OCI-LY7 (cell line): Measurements from ENCODE around the gene SMC6. TPM values are rescaled to one million over a fixed set of nuclear protein-coding genes. Genes with fewer than 3 reads are reported as not detected.

ENCODE experiments used
- BruUV-seq: library from RNA; stranded (reverse); fragments of 400-500 nt; replicated peaks from 2 replicates; lab custom pipeline; 2021; lab: Mats Ljungman, UMichigan
- CTCF ChIA-PET: fragments of 300-600 bp; sonication (Branson Sonifier 250); formaldehyde crosslinking; loops from one replicate; lab custom pipeline; 2022; ENCODE audit warnings: antibody characterized with exemption; ENCODE audit not compliant: unreplicated experiment; lab: Charles Lee
- POLR2A ChIA-PET: fragments of 300-600 bp; sonication (Branson Sonifier 250); formaldehyde crosslinking; loops from one replicate; lab custom pipeline; 2022; ENCODE audit warnings: antibody characterized with exemption; lab: Charles Lee
- DNase-seq: peaks from one replicate; pipeline ENCODE4 v3.0.0-alpha.2; 2015; ENCODE audit warnings: low spot score
- H2AFZ ChIP-seq: fragments of 200-600 bp; sonication (generic), shearing (Covaris generic); 2 replicates; pipeline ENCODE4 v1.6.1; 2014; ENCODE audit warnings: mild to moderate bottlenecking, antibody characterized with exemption, low read length, moderate library complexity
- H3K27ac ChIP-seq: fragments of 200-600 bp; sonication (generic); 2 replicates; pipeline ENCODE4 v1.5.1; 2014; ENCODE audit warnings: mixed run types, low read depth, mild to moderate bottlenecking, moderate library complexity, low read length, inconsistent platforms; ENCODE audit not compliant: poor library complexity, severe bottlenecking
- H3K36me3 ChIP-seq: fragments of 200-600 bp; sonication (generic); 2 replicates; pipeline ENCODE4 v1.6.1; 2014; ENCODE audit warnings: mild to moderate bottlenecking, antibody characterized with exemption, low read length, moderate library complexity, mixed read lengths; ENCODE audit not compliant: insufficient read depth
- H3K4me1 ChIP-seq: fragments of 200-600 bp; sonication (generic); 2 replicates; pipeline ENCODE4 v1.5.1; 2014; ENCODE audit warnings: mild to moderate bottlenecking, low read length; ENCODE audit not compliant: insufficient read depth, poor library complexity, severe bottlenecking
- H3K4me2 ChIP-seq: fragments of 200-600 bp; sonication (generic); 2 replicates; pipeline ENCODE4 v1.6.1; 2014; ENCODE audit warnings: mild to moderate bottlenecking, low read length
- H3K4me3 ChIP-seq: fragments of 200-600 bp; sonication (generic); 2 replicates; pipeline ENCODE4 v1.5.1; 2014; ENCODE audit warnings: mild to moderate bottlenecking, low read depth, low read length; ENCODE audit not compliant: poor library complexity, severe bottlenecking
- H3K79me2 ChIP-seq: fragments of 200-600 bp; sonication (generic); 2 replicates; pipeline ENCODE4 v1.6.1; 2016; ENCODE audit warnings: low read depth, mild to moderate bottlenecking, low read length, moderate library complexity, mixed read lengths; ENCODE audit not compliant: insufficient read depth
- H3K9me2 ChIP-seq: fragments of 200-600 bp; sonication (generic); 2 replicates; pipeline ENCODE4 v1.6.1; 2016; ENCODE audit warnings: mild to moderate bottlenecking, low read length, mixed read lengths; ENCODE audit not compliant: insufficient read depth
- H3K9me3 ChIP-seq: fragments of 200-600 bp; sonication (generic); 2 replicates; pipeline ENCODE4 v1.6.1; 2014; ENCODE audit warnings: mild to moderate bottlenecking, mixed run types, low read length, mixed read lengths
- H4K20me1 ChIP-seq: fragments of 200-600 bp; sonication (generic); 2 replicates; pipeline ENCODE4 v1.6.1; 2014; ENCODE audit warnings: mild to moderate bottlenecking, antibody characterized with exemption, low read length, moderate library complexity, mixed read lengths; ENCODE audit not compliant: insufficient read depth
- CTCF ChIP-seq: fragments of 200-600 bp; sonication (generic); conservative IDR thresholded peaks from 2 replicates; pipeline ENCODE4 v1.5.1; 2014; ENCODE audit warnings: mild to moderate bottlenecking, antibody characterized with exemption, low read length, moderate library complexity, mixed read lengths
- EZH2phosphoT487 ChIP-seq: fragments of 200-600 bp; sonication (generic); IDR thresholded peaks from 2 replicates; pipeline ENCODE4 v1.6.1; 2018; ENCODE audit warnings: low read depth, borderline replicate concordance, mild to moderate bottlenecking, mixed run types, antibody characterized with exemption, low read length, moderate library complexity, mixed read lengths
- intact Hi-C: fragments of 100-400 bp; cut with micrococcal nuclease; formaldehyde crosslinking; loops from one replicate; pipeline ENCODE4 v1.10.0; 2022; ENCODE audit not compliant: unreplicated experiment
- total RNA-seq, 2 experiments: library from RNA; depleted of rRNA in 1 of 2; stranded (reverse); fragments of >200 nt in 1 of 2; shearing (Covaris generic) in 1 of 2; gene quantifications; 2 replicates each; pipeline ENCODE4 v1.2.3, GENCODE V29; 2014 to 2022

The SMC6 gene
- total RNA-seq, 2 experiments from 2014 or later: 37.0 to 62.4 TPM

- H3K9me2 ChIP-seq: no peaks in the 10 kb centered on the region
- no peak overlapping the region for H3K4me3 ChIP-seq
- H3K27ac ChIP-seq: no peak overlapping the region
- H3K36me3 ChIP-seq: no peaks in the 10 kb centered on the region
- H3K9me3 ChIP-seq: no peaks in the 10 kb centered on the region
- H3K4me1 ChIP-seq: no peaks in the 10 kb centered on the region
- ChIA-PET POLR2A (interaction anchor here (0.6 kb wide), 1 partner anchor 139 kb away, joined by 3 read pairs; no protein-coding TSS in a partner anchor), CTCF (no interaction called here)
- DNase-seq: no peak
- H2AFZ ChIP-seq: no peak overlapping the region
- intact Hi-C loops: no loop called here
- H3K79me2 ChIP-seq: no peaks in the 10 kb centered on the region
- H3K4me2 ChIP-seq: no peak overlapping the region
- no TSS peak for BruUV-seq
- H4K20me1 ChIP-seq: no peaks in the 10 kb centered on the region
- TF ChIP-seq CTCF (no peak), EZH2phosphoT487 (no peak)
These were observed 100.8 kb downstream of the SMC6 start for GRCh38 chr2:17652681-17653394.

- Histone ChIP-seq H3K4me1 (peaks cover 5% of the 10 kb centered on the region), H3K9me2 (no peaks in the 10 kb centered on the region), H2AFZ (no peak overlapping the region), H3K79me2 (no peaks in the 10 kb centered on the region), H4K20me1 (no peaks in the 10 kb centered on the region), H3K27ac (no peak overlapping the region), H3K4me2 (no peak overlapping the region), H3K9me3 (no peaks in the 10 kb centered on the region), H3K36me3 (no peaks in the 10 kb centered on the region), H3K4me3 (no peak overlapping the region)
- DNase-seq: no peak
- CTCF ChIA-PET: no interaction called here
- TF ChIP-seq CTCF (no peak), EZH2phosphoT487 (no peak)
- intact Hi-C loops: no loop called here
- BruUV-seq: no TSS peak
- POLR2A ChIA-PET: no interaction called here
These were observed 104.6 kb downstream of the SMC6 start for GRCh38 chr2:17649026-17649425.

- no TSS peak for BruUV-seq
- TF ChIP-seq EZH2phosphoT487 (no peak), CTCF (no peak)
- CTCF ChIA-PET: no interaction called here
- H3K4me2 ChIP-seq: no peak overlapping the region
- H3K4me1 ChIP-seq: peaks cover 5% of the 10 kb centered on the region
- POLR2A ChIA-PET: no interaction called here
- intact Hi-C loops: no loop called here
- H3K79me2 ChIP-seq: no peaks in the 10 kb centered on the region
- H3K9me2 ChIP-seq: no peaks in the 10 kb centered on the region
- H3K9me3 ChIP-seq: no peaks in the 10 kb centered on the region
- H3K27ac ChIP-seq: no peak overlapping the region
- no peak overlapping the region for H3K4me3 ChIP-seq
- no peaks in the 10 kb centered on the region for H4K20me1 ChIP-seq
- H2AFZ ChIP-seq: no peak overlapping the region
- H3K36me3 ChIP-seq: no peaks in the 10 kb centered on the region
- DNase-seq: no peak
These were observed 105.0 kb downstream of the SMC6 start for GRCh38 chr2:17648581-17648980.
